K562 (cell line): ENCODE results near the gene EFCAB5. TPM values are rescaled to one million over a fixed set of nuclear protein-coding genes. Genes with fewer than 3 reads are reported as not detected.

Source experiments
- ATAC-seq: fragments of 200-7000 bp; cut with Tn5 transposase; 3 replicates; pipeline ENCODE4 v1.9.1; 2020; ENCODE audit warnings: moderate library complexity
- BruUV-seq: library from RNA; stranded (reverse); fragments of 400-500 nt; replicated peaks from 2 replicates; lab custom pipeline; 2021; lab: Mats Ljungman, UMichigan
- CTCF ChIA-PET: fragments of 300-600 bp; formaldehyde crosslinking; extraction: SDS; loops from one replicate; lab custom pipeline; 2021; ENCODE audit warnings: low intra/inter-chr PET ratio; lab: Yijun Ruan, JAX
- POLR2A ChIA-PET: fragments of 300-600, 350-650 bp; sonication (Branson Sonifier 250); formaldehyde crosslinking; extraction: SDS; loops from one replicate; lab custom pipeline; 2021; ENCODE audit warnings: antibody characterized with exemption, inconsistent platforms; lab: Yijun Ruan, JAX
- DNase-seq, 4 experiments: peaks; one replicate each; pipeline versions ENCODE4 v3.0.0 to v3.0.0-alpha.2; 2011 to 2018; ENCODE audit warnings: low spot score in 3 of 4, mixed read lengths in 3 of 4; ENCODE audit errors: extremely low read depth in 1 of 4
- FAIRE-seq: peaks from 2 replicates; lab custom pipeline; 2011; peaks lifted over from hg19 to GRCh38; lab: Jason Lieb, UNC
- H2AFZ ChIP-seq: 2 replicates; pipeline ENCODE4 v1.6.0; 2011; ENCODE audit warnings: low read depth, low read length, control low read depth, inconsistent platforms
- H3K27ac ChIP-seq: fragments of 200-600 bp; 3 replicates; pipeline ENCODE4 v1.8.0; 2011; ENCODE audit warnings: low read depth, mild to moderate bottlenecking, control low read depth, inconsistent platforms, low read length, moderate library complexity, mixed read lengths; ENCODE audit errors: extremely low read depth
- H3K27me3 ChIP-seq, 2 experiments: fragments of 300-600 bp in 1 of 2; 2 replicates in 1 of 2; 3 replicates in 1 of 2; pipeline versions ENCODE4 v1.6.0 to v1.8.0; 2011; ENCODE audit warnings: inconsistent platforms in 2 of 2, low read length in 2 of 2, mild to moderate bottlenecking in 1 of 2, mixed read lengths in 1 of 2, moderate library complexity in 1 of 2; ENCODE audit not compliant: control insufficient read depth in 2 of 2, insufficient read depth in 2 of 2
- H3K36me3 ChIP-seq: fragments of 300-600 bp; 3 replicates; pipeline ENCODE4 v1.8.0; 2011; ENCODE audit warnings: mild to moderate bottlenecking, low read length, inconsistent platforms; ENCODE audit not compliant: control insufficient read depth, insufficient read depth
- H3K4me1 ChIP-seq, 2 experiments: fragments of 200-600 bp in 1 of 2; replicated peaks in 1 of 2; 2 replicates in 1 of 2; 3 replicates in 1 of 2; pipeline versions ENCODE4 v1.5.1 to v1.8.0; 2011; ENCODE audit warnings: inconsistent platforms in 2 of 2, low read length in 2 of 2, mild to moderate bottlenecking in 1 of 2, mixed read lengths in 1 of 2, moderate library complexity in 1 of 2; ENCODE audit not compliant: control insufficient read depth in 2 of 2, insufficient read depth in 2 of 2
- H3K4me2 ChIP-seq: 2 replicates; pipeline ENCODE4 v1.6.1; 2011; ENCODE audit warnings: low read length, control low read depth, inconsistent platforms, mixed read lengths; ENCODE audit not compliant: insufficient read depth
- H3K4me3 ChIP-seq: fragments of 200-600 bp; sonication (generic), shearing (Covaris generic); 2 replicates; pipeline ENCODE4 v1.5.1; 2016; ENCODE audit warnings: control low read depth, inconsistent platforms
- H3K79me2 ChIP-seq: fragments of 200-600 bp; 3 replicates; pipeline ENCODE4 v1.8.0; 2011; ENCODE audit warnings: low read length, inconsistent platforms; ENCODE audit not compliant: control insufficient read depth, insufficient read depth
- H3K9ac ChIP-seq, 2 experiments: 2 replicates each; pipeline versions ENCODE4 v1.6.0 to v1.6.1; 2011; ENCODE audit warnings: low read depth in 2 of 2, low read length in 2 of 2, control low read depth in 1 of 2, inconsistent platforms in 1 of 2, mild to moderate bottlenecking in 1 of 2, mixed read lengths in 1 of 2; ENCODE audit not compliant: insufficient read depth in 1 of 2
- H3K9me1 ChIP-seq: one replicate; pipeline ENCODE4 v1.6.0; 2011; ENCODE audit warnings: inconsistent platforms, mild to moderate bottlenecking, low read length, moderate library complexity; ENCODE audit not compliant: control insufficient read depth, insufficient read depth
- H3K9me3 ChIP-seq: replicated peaks from 2 replicates; pipeline ENCODE4 v1.5.1; 2011; ENCODE audit warnings: low read depth, low read length, inconsistent platforms; ENCODE audit not compliant: control insufficient read depth, insufficient read depth
- H4K20me1 ChIP-seq: replicated peaks from 2 replicates; pipeline ENCODE4 v1.6.1; 2011; ENCODE audit warnings: low read length, inconsistent platforms, mixed read lengths; ENCODE audit not compliant: control insufficient read depth, insufficient read depth
- E2F4 ChIP-seq: sonication (generic); formaldehyde crosslinking; IDR thresholded peaks from 2 replicates; pipeline ENCODE4 v1.8.0; 2022; ENCODE audit warnings: mild to moderate bottlenecking, low read depth, missing genetic modification reagents
- EHMT2 ChIP-seq: fragments of 450-650 bp; IDR thresholded peaks from 2 replicates; pipeline ENCODE4 v1.6.1; 2018; ENCODE audit warnings: antibody characterized with exemption
- NELFE ChIP-seq: IDR thresholded peaks from 2 replicates; pipeline ENCODE4 v1.6.1; 2011; ENCODE audit warnings: mild to moderate bottlenecking; ENCODE audit not compliant: insufficient read depth, insufficient read length
- NFATC3 ChIP-seq: fragments of 450-650 bp; IDR thresholded peaks from 2 replicates; pipeline ENCODE4 v1.6.1; 2017; ENCODE audit warnings: mild to moderate bottlenecking
- POLR2A ChIP-seq: fragments of 450-650 bp; conservative IDR thresholded peaks from 2 replicates; pipeline ENCODE4 v1.6.1; 2016
- RFX5 ChIP-seq: IDR thresholded peaks from 2 replicates; pipeline ENCODE4 v1.6.1; 2011; ENCODE audit warnings: low read depth, mild to moderate bottlenecking, improper control_type of control experiment, low read length
- STAT6 ChIP-seq: sonication (generic); formaldehyde crosslinking; IDR thresholded peaks from 2 replicates; pipeline ENCODE4 v1.8.1; 2023; ENCODE audit warnings: mild to moderate bottlenecking, missing genetic modification reagents
- TAF1 ChIP-seq: IDR thresholded peaks from 2 replicates; pipeline ENCODE4 v1.6.1; 2011; ENCODE audit warnings: mild to moderate bottlenecking, low read length, moderate library complexity; ENCODE audit not compliant: insufficient read depth, control insufficient read depth, severe bottlenecking; ENCODE audit errors: extremely low read depth
- VEZF1 ChIP-seq: fragments of 200-800 bp; sonication (Bioruptor generic); IDR thresholded peaks from 2 replicates; pipeline ENCODE4 v1.6.1; 2017; ENCODE audit warnings: missing genetic modification characterization, missing compliant biosample characterization
- XRCC3 ChIP-seq: fragments of 450-650 bp; IDR thresholded peaks from 2 replicates; pipeline ENCODE4 v1.6.1; 2017; ENCODE audit warnings: mild to moderate bottlenecking, moderate library complexity
- YY1 ChIP-seq, 3 experiments: IDR thresholded peaks; 2 replicates each; pipeline ENCODE4 v1.6.1; 2011; ENCODE audit warnings: low read length in 2 of 3, mild to moderate bottlenecking in 2 of 3, moderate library complexity in 2 of 3, borderline replicate concordance in 1 of 3, control low read depth in 1 of 3, low read depth in 1 of 3; ENCODE audit not compliant: insufficient read depth in 3 of 3, insufficient replicate concordance in 2 of 3, control insufficient read depth in 1 of 3, insufficient read length in 1 of 3; ENCODE audit errors: extremely low read depth in 1 of 3
- ZBTB34 ChIP-seq: fragments of 250-450 bp; sonication (Bioruptor Pico); IDR thresholded peaks from 2 replicates; pipeline ENCODE4 v1.8.0; 2021; ENCODE audit warnings: mild to moderate bottlenecking, moderate library complexity
- ZNF644 ChIP-seq: fragments of 200-800 bp; sonication (Bioruptor generic); IDR thresholded peaks from 2 replicates; pipeline ENCODE4 v1.6.1; 2016; ENCODE audit warnings: low read depth, missing genetic modification characterization, missing compliant biosample characterization
- in situ Hi-C: fragments of 300-500 bp; cut with MboI; formaldehyde crosslinking; loops from 4 replicates; pipeline ENCODE4 v1.15.0; 2018; ENCODE audit warnings: inconsistent platforms, mixed read lengths
- intact Hi-C: fragments of 100-400 bp; cut with micrococcal nuclease; formaldehyde crosslinking; loops from 2 replicates; pipeline ENCODE4 v1.14.2; 2022
- polyA plus RNA-seq, 8 experiments: library from polyadenylated mRNA; depleted of rRNA in 4 of 8; stranded (reverse) in 5 of 8; unstranded in 3 of 8; fragments of >200 nt; fragmentation: Nextera tagmentation in 2 of 8; fragmentation: Illumina TruSeq in 1 of 8; extraction: Ambion mirVana in 2 of 8; extraction: Trizol in 1 of 8; gene quantifications; 2 replicates each; pipeline versions ENCODE4 v1.2.1 to v1.2.3, GENCODE V29; 2011 to 2014; ENCODE audit warnings: inconsistent platforms in 1 of 8, missing spikeins in 1 of 8
- total RNA-seq, 7 experiments: library from RNA; depleted of rRNA in 6 of 7; stranded (reverse); fragments of >200 nt in 6 of 7; fragmentation: Illumina TruSeq in 2 of 7; extraction: Trizol in 2 of 7; gene quantifications; 2 replicates each; pipeline versions ENCODE4 v1.2.1 to v1.2.3, GENCODE V29; 2011 to 2021; ENCODE audit warnings: low replicate concordance in 1 of 7

Gene EFCAB5
- total and polyA plus RNA-seq, 9 of the 15 experiments (the other 6 are each of a cell fraction or from before 2014, with no cell fraction given), result 0.06 to 0.11 TPM; not detected in 7

GRCh38 chr17:30104575-30105339 is 163.3 kb downstream of the EFCAB5 start (continued):
- TF ChIP-seq STAT6 (CRISPR knock-in tag), result no peak
- TF ChIP-seq ZNF644, result no peak
- no peak for TF ChIP-seq EHMT2
- TF ChIP-seq ZBTB34 (CRISPR knock-in tag), result no peak
- TF ChIP-seq NFATC3, result no peak
- TF ChIP-seq, all 486 proteins: peak for 115

- Histone ChIP-seq H2AFZ (peak overlapping the region; percentile 17; the same call in 1 of the 2 replicates), H3K4me1 (peaks cover 3 to 4% of the 10 kb centered on the region in 2 experiments; a peak in 2 of 5 replicates), H3K4me3 (no peak overlapping the region), H3K27ac (no peak overlapping the region), H3K27me3 (no peaks in the 10 kb centered on the region), H3K4me2 (no peak overlapping the region), H3K9me1 (no peaks in the 10 kb centered on the region), H3K9me3 (no peaks in the 10 kb centered on the region), H3K9ac (no peak overlapping the region), H3K36me3 (peaks cover under 1% of the 10 kb centered on the region; the same call in 1 of the 3 replicates), H4K20me1 (no peaks in the 10 kb centered on the region), H3K79me2 (peaks cover 16% of the 10 kb centered on the region)
- DNase-seq, result no peak
- FAIRE-seq, result no peak
- BruUV-seq, result no TSS peak
- ATAC-seq, result no peak
- ChIA-PET POLR2A (interaction anchor here (1.3 to 2.8 kb wide), 2 partner anchors 8 to 14 kb away, joined by 4 to 14 read pairs; no protein-coding TSS in a partner anchor), CTCF (no interaction called here)
- in situ Hi-C loops (loop anchor here (10.0 kb wide), 1 partner anchor 162 kb away; no protein-coding TSS in a partner anchor), intact Hi-C loops (no loop called here)
- TF ChIP-seq XRCC3 (no peak), POLR2A (no peak), VEZF1 (CRISPR knock-in tag) (no peak), NELFE (no peak), E2F4 (CRISPR knock-in tag) (no peak), YY1 (IDR thresholded peaks at IDR 0.05; ENCODE audit: borderline replicate concordance in 1 of 3, control insufficient read depth in 1 of 3, extremely low read depth in 1 of 3, insufficient read depth in 3 of 3, insufficient read length in 1 of 3, insufficient replicate concordance in 2 of 3, low read depth in 1 of 3, low read length in 2 of 3) (no peak), TAF1 (no peak), RFX5 (no peak)
These were observed 171.4 kb downstream of the EFCAB5 start for GRCh38 chr17:30112794-30113193.
